Measurements from ENCODE around the gene VAC14. TPM values are rescaled to one million over a fixed set of nuclear protein-coding genes. Genes with fewer than 3 reads are reported as not detected.

Gene VAC14
- total RNA-seq, 4 donors from 2014 or later: 39.5 to 65.5 (median 45.4) TPM

DNA sequence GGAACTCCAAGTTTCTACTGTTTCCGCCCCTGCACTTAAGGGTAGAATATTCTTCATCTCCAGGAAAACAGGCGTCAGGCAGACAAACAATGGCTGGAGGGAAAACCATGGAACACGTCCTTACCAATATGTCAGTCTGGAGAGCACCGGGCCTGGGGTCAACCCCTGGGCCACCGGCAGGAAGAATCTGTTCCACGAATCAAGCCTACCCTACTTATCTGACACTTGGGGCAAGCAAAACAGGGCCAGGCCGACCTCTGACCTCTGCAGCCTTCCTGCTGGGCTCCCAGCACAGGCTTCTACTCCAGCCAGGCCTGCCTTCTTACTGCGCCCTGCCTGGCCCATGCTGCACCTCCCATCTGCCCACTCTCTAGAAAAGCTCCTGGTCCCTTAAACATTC, 10.1 kb downstream of the VAC14 start:
- H3K36me3 ChIP-seq: peaks cover 10% of the 10 kb centered on the region
- TF ChIP-seq EP300 (IDR thresholded peaks at IDR 0.05): no peak
- TF ChIP-seq, protein P1, sequence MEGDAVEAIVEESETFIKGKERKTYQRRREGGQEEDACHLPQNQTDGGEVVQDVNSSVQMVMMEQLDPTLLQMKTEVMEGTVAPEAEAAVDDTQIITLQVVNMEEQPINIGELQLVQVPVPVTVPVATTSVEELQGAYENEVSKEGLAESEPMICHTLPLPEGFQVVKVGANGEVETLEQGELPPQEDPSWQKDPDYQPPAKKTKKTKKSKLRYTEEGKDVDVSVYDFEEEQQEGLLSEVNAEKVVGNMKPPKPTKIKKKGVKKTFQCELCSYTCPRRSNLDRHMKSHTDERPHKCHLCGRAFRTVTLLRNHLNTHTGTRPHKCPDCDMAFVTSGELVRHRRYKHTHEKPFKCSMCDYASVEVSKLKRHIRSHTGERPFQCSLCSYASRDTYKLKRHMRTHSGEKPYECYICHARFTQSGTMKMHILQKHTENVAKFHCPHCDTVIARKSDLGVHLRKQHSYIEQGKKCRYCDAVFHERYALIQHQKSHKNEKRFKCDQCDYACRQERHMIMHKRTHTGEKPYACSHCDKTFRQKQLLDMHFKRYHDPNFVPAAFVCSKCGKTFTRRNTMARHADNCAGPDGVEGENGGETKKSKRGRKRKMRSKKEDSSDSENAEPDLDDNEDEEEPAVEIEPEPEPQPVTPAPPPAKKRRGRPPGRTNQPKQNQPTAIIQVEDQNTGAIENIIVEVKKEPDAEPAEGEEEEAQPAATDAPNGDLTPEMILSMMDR (IDR thresholded peaks at IDR 0.05): no peak
- no peak for TF ChIP-seq POLR2AphosphoS5 (IDR thresholded peaks at IDR 0.05)
- TF ChIP-seq POLR2A (IDR thresholded peaks at IDR 0.05): no peak
- H3K27ac ChIP-seq: no peak overlapping the region
- WGBS: 81% methylated on average over 8 of the region's 8 CpGs
- no peaks in the 10 kb centered on the region for H3K9me3 ChIP-seq
- H3K4me1 ChIP-seq: peaks cover 4% of the 10 kb centered on the region
- no peak overlapping the region for H3K4me3 ChIP-seq
- no peak for DNase-seq (ENCODE audit: low spot score in 2 of 2)
- no peaks in the 10 kb centered on the region for H3K27me3 ChIP-seq

DNA sequence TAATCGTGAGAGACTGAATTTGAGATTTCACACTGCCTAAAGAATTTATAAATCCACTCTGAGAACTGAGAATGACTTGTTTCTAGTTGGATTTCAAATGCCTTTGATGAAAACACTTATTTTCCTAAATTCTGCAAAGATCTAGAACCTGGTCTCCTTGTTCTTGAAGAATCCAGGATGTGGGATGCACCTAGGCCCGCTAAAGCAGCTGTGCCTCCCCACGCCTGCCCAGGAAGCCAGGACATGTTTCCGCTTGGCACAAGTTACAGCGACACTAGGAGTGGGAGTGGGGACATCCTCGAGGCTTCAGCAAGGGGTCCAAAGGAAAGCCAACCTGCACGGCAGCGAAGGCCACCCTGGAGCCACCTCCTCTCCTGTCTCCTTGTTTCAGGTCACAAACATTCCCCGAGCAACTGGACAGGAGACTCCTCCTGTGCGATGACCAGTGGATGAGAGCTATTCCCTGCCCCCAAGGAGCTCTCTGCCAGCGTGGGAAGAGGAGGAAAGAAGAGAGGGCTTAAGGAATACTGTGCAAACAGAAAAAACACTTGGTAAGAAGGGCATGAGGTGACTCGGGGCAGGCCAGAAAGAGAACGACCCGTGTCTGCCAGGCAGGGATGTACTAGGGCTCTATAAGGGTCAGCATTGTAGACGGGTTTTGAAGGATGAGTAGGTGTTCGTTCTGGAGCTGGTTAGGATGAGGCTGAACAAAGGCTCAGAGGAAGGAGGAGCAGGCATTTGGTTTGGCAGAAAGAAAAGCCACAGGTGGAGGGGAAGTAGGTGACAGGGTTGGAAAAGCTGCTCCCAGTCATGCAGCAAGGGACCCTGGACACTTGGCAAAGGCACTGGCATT, 11.1 kb downstream of the VAC14 start:
- Histone ChIP-seq H3K4me3 (no peak overlapping the region), H3K27ac (no peak overlapping the region), H3K27me3 (no peaks in the 10 kb centered on the region), H3K36me3 (peaks cover 20% of the 10 kb centered on the region), H3K9me3 (no peaks in the 10 kb centered on the region), H3K4me1 (peaks cover 4% of the 10 kb centered on the region)
- 79% methylated on average over 16 of the region's 16 CpGs for WGBS
- TF ChIP-seq, protein P1 (IDR thresholded peaks at IDR 0.05): no peak
- TF ChIP-seq POLR2AphosphoS5 (IDR thresholded peaks at IDR 0.05): no peak
- no peak for TF ChIP-seq POLR2A (IDR thresholded peaks at IDR 0.05)
- no peak for TF ChIP-seq EP300 (IDR thresholded peaks at IDR 0.05)
- DNase-seq (ENCODE audit: low spot score in 2 of 2): no peak

DNA sequence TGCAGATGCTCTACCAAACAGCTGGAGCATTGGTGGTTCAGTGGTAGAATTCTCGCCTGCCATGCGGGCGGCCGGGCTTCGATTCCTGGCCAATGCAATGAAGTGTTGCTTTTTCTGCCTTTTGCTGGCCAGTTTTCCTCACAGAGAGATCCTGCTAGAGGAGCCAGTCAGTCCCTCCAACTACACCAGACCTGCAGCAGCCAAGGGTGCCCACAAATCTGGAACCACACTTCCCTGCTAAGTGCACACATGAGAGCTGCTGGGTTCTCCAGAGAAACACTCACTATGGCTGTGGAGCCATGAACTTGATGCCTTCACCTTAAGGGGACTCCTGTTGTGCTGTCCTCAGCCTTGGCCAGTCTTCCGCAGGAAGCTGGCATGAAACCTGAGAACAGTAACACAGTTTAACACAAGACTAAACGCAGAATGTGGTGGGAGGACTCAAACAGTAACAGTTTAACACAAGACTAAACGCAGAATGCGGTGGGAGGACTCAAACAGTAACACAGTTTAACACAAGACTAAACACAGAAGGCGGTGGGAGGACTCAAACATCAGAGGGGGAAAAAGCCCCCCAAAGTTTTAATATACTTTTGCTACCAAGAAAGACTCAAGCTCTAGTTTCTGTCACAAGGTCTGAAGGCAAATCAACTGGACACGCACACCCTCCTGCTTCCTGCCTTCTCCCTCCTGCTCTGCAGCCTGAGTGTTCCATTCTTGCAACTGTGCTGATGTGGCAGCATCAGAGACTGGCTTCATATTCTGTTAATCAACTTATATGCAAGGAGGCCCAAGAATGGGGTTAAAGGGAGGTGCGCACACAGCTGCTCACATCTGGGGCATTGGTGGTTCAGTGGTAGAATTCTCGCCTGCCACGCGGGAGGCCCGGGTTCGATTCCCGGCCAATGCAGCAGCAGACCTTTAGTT, 12.0 kb downstream of the VAC14 start:
- peaks cover 29% of the 10 kb centered on the region for H3K36me3 ChIP-seq
- WGBS: 65% methylated on average over 13 of the region's 18 CpGs
- no peaks in the 10 kb centered on the region for H3K9me3 ChIP-seq
- H3K4me3 ChIP-seq: no peak overlapping the region
- H3K4me1 ChIP-seq: peaks cover 4% of the 10 kb centered on the region
- no peaks in the 10 kb centered on the region for H3K27me3 ChIP-seq
- TF ChIP-seq, protein P1 (IDR thresholded peaks at IDR 0.05): no peak
- TF ChIP-seq EP300 (IDR thresholded peaks at IDR 0.05) (no peak), POLR2A (IDR thresholded peaks at IDR 0.05) (no peak), POLR2AphosphoS5 (IDR thresholded peaks at IDR 0.05) (no peak)
- DNase-seq (ENCODE audit: low spot score in 2 of 2): peak in 1 of 2 donors; percentile 86
- no peak overlapping the region for H3K27ac ChIP-seq

DNA sequence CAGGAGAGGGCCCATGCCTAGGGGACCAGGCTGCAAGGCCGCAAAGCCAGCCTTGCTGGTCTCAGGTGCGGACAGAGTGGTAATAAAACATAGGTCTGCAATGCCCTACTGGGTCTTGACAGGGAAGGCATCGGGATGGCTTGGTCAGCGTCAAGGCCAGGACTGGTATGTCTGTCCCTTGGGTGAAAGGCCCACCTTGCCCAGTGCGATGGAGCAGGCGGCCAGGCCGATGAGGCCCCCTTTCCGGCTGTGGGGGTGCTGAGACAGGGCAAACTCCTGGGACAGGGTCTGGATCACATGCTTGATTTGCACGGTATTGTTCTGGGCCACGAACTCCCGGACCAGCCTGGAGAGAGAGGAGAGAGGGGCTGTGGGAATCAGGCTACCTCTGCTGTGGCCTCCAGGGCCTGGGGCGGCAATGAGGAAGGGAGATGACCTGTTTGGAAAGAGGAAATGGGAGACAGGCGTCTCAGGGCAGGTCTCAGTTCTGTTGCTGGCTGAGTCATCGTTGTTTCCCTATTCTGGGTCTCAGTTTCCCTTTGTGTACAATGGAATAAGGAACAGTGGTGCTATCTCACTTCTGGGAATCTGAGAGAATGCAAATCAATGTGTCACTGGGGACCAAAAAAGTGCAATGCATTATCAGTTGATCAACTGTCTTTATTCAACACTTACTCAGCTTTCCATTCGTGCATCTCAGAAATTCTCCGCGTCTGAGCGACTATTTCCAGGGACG, 14.8 kb downstream of the VAC14 start:
- no peak for TF ChIP-seq POLR2A (IDR thresholded peaks at IDR 0.05)
- TF ChIP-seq, protein P1 (IDR thresholded peaks at IDR 0.05): no peak
- no peak for TF ChIP-seq POLR2AphosphoS5 (IDR thresholded peaks at IDR 0.05)
- TF ChIP-seq EP300 (IDR thresholded peaks at IDR 0.05): no peak
- Histone ChIP-seq H3K4me1 (peaks cover 4% of the 10 kb centered on the region), H3K36me3 (peaks cover 56% of the 10 kb centered on the region), H3K4me3 (no peak overlapping the region), H3K27me3 (no peaks in the 10 kb centered on the region), H3K27ac (no peak overlapping the region), H3K9me3 (no peaks in the 10 kb centered on the region)
- DNase-seq (ENCODE audit: low spot score in 2 of 2): no peak
- WGBS: 94% methylated on average over 12 of the region's 19 CpGs

Data from suprapubic skin (tissue), 4 donors.